D341Med (cell line): ENCODE measurements around the gene ADAM19.
"Not testable (repeated sequence)": the region's sequence is repeated elsewhere in the genome, so short reads cannot be mapped to it uniquely, and the experiment has no call there.

Experiments used
- DNase-seq: peaks from one replicate; pipeline ENCODE4 v3.0.0; 2012; ENCODE audit warnings: low spot score

The ADAM19 gene

GRCh38 chr5:157482702-157483101 lies 92.9 kb downstream of the ADAM19 start:
- not testable (repeated sequence) for DNase-seq

GRCh38 chr5:157481666-157482065 lies 93.9 kb downstream of the ADAM19 start:
- no peak for DNase-seq

GRCh38 chr5:157481265-157481664 lies 94.3 kb downstream of the ADAM19 start:
- no peak for DNase-seq

- no peak for DNase-seq
Observed at GRCh38 chr5:157479612-157480510, 95.7 kb downstream of the ADAM19 start.

- no peak for DNase-seq
Observed at GRCh38 chr5:157479166-157479565, 96.4 kb downstream of the ADAM19 start.

- no peak for DNase-seq
Observed at GRCh38 chr5:157478726-157479125, 96.8 kb downstream of the ADAM19 start.

GRCh38 chr5:157477814-157478494 lies 97.6 kb downstream of the ADAM19 start:
- DNase-seq, result no peak

GRCh38 chr5:157476702-157477408 lies 98.7 kb downstream of the ADAM19 start:
- DNase-seq, result peak; percentile 76

GRCh38 chr5:157475432-157475831 lies 100.1 kb downstream of the ADAM19 start:
- no peak for DNase-seq

GRCh38 chr5:157473383-157474320 lies 101.9 kb downstream of the ADAM19 start:
- no peak for DNase-seq

- peak; percentile 38 for DNase-seq
Observed at GRCh38 chr5:157471709-157472108, 103.9 kb downstream of the ADAM19 start.

- no peak for DNase-seq
Observed at GRCh38 chr5:157470631-157471030, 104.9 kb downstream of the ADAM19 start.

- DNase-seq, result no peak
Observed at GRCh38 chr5:157469687-157470086, 105.9 kb downstream of the ADAM19 start.

- DNase-seq, result no peak
Observed at GRCh38 chr5:157469073-157469472, 106.5 kb downstream of the ADAM19 start.

- no peak for DNase-seq
Observed at GRCh38 chr5:157468293-157468965, 107.1 kb downstream of the ADAM19 start.

- no peak for DNase-seq
Observed at GRCh38 chr5:157464519-157465171, 110.9 kb downstream of the ADAM19 start.

- DNase-seq, result no peak
Observed at GRCh38 chr5:157463621-157464518, 111.7 kb downstream of the ADAM19 start.

GRCh38 chr5:157463081-157463480 lies 112.5 kb downstream of the ADAM19 start:
- DNase-seq, result no peak
